ENCODE results near the gene PTBP3.
A peak's percentile ranks its signal among the peaks of the same experiment; 100 is the strongest.

The PTBP3 gene

DNA sequence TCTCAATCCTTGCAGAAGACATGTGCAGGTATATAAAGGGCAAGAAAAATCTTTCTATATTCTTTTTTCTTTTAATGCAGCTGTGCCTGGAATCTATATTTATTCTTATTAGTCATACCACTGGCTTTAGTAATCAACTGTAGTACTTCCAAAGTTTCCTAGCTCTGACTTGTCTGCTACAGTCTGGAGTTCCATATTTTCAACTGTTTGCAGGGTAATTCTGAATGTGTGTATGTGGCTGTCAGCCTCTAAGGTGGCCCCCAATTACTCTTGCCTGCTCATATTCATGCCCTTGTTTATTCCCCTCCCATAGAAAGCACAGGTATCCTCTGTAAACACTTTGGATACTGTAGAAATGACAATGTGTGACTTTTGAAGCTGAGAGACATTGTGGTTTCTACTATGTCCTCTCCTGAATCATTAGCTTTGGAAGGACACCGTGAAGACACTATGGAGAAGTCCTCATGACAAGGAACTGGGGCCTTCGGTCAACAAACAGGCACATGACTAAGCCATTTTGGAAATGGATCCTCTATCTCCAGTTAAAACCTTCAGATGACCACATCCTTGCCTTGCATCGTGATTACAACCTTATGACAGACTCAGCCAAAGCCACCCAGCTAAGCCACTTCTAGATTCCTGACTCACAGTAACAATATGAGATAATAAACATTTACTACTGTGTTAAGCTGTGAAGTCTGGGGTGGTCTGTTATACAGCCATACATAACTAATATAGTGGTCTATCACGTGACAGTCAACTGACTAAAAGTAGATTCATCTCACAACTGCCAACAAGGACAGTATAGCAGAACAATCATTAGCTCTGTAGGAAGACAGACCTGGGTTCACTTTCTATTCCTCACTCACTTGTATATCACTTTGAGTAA, 108.8 kb downstream of the PTBP3 start:
- no peak overlapping the region for H3K4me2 ChIP-seq (ENCODE audit: low read length, poor library complexity, severe bottlenecking)
- H2BK15ac ChIP-seq (ENCODE audit: low read depth, poor library complexity, severe bottlenecking), result no peak overlapping the region
- peak; percentile 41 for DNase-seq
- no peaks in the 10 kb centered on the region for H3K9me3 ChIP-seq (ENCODE audit: control insufficient read depth, low read length)
- peaks cover 3% of the 10 kb centered on the region for H3K4me1 ChIP-seq (ENCODE audit: control insufficient read depth, insufficient read depth, low read depth, low read length)
- 90% methylated on average over 4 of the region's 4 CpGs for WGBS
- no peak overlapping the region for H3K4ac ChIP-seq (ENCODE audit: low read depth in 1 of 2, low read length in 2 of 2)
- no peak overlapping the region for H2BK5ac ChIP-seq (ENCODE audit: low read depth, low read length, poor library complexity, severe bottlenecking)
- no peak overlapping the region for H2BK120ac ChIP-seq (ENCODE audit: low read depth, low read length)
- H3K14ac ChIP-seq (ENCODE audit: low read length in 2 of 2), result no peak overlapping the region
- no peak overlapping the region for H3K18ac ChIP-seq (ENCODE audit: low read depth in 1 of 2, low read length in 2 of 2)
- peak overlapping the region in 1 of 2 experiments; percentile 11 for H3K4me3 ChIP-seq (ENCODE audit: insufficient read depth in 1 of 2, low read depth in 1 of 2, low read length in 2 of 2)
- H3K9ac ChIP-seq (ENCODE audit: low read length), result peak overlapping the region; percentile 61
- H3K36me3 ChIP-seq (ENCODE audit: control insufficient read depth in 1 of 2, insufficient read depth in 2 of 2, low read depth in 1 of 2, low read length in 2 of 2), result peaks cover 7 to 85% of the 10 kb centered on the region in 2 experiments
- no peak overlapping the region for H4K91ac ChIP-seq (ENCODE audit: low read length)
- no peak overlapping the region for H2AK5ac ChIP-seq (ENCODE audit: low read length, severe bottlenecking)
- no peak overlapping the region for H2AFZ ChIP-seq (ENCODE audit: low read depth, low read length)
- peak overlapping the region; percentile 19 for H3K27ac ChIP-seq (ENCODE audit: low read length, poor library complexity, severe bottlenecking)
- no peaks in the 10 kb centered on the region for H3K27me3 ChIP-seq (ENCODE audit: control insufficient read depth in 1 of 2, insufficient read depth in 1 of 2, low read length in 2 of 2)
- H2BK12ac ChIP-seq (ENCODE audit: low read length in 2 of 2), result no peak overlapping the region
- H4K8ac ChIP-seq (ENCODE audit: low read length), result no peak overlapping the region
- peaks cover 19% of the 10 kb centered on the region for H3K79me1 ChIP-seq (replicated peaks; ENCODE audit: low read length, poor library complexity, severe bottlenecking)
- H3K23ac ChIP-seq (ENCODE audit: low read length in 2 of 2), result no peak overlapping the region

DNA sequence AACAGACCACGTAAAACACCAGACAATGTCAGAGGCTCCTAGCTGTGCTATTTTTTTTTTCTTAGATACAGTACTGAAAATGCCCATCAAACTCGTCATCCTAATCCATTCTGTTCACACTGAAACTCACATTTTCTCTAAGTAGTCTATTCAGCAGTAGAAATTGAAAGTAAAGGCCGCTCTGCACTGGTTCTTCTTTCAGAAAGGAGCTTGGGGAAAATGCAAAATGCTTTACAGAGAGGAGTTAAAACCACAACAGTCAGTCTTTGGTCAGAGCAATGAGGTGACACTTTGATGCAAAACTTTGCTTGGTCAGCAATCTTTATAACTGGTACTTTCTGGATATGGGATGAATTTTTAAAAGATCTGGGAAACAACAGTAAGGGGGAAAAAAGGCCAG, 114.5 kb downstream of the PTBP3 start:
- 99% methylated on average over 3 of the region's 3 CpGs for WGBS
- no peak overlapping the region for H3K14ac ChIP-seq (ENCODE audit: low read length in 2 of 2)

DNA sequence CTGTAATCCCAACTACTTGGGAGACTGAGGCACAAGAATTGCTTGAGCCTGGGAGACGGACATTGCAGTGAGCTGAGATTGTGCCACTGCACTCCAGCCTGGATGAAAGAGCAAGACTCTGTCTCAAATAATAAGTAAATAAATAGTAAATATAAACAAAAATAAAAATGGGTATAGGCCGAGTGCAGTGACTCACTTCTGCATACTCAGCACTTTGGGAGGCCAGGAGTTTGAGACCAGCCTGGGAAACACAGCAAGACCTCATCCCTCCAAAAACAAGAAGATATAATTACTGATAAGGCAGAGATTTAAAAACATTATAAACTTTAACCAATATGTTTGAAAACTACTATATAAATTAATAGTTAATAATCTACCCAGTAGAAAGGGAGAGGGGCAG, 120.5 kb downstream of the PTBP3 start:
- Histone ChIP-seq H4K91ac (ENCODE audit: low read length) (no peak overlapping the region), H3K14ac (ENCODE audit: low read length in 2 of 2) (no peak overlapping the region), H3K36me3 (ENCODE audit: control insufficient read depth in 1 of 2, insufficient read depth in 2 of 2, low read depth in 1 of 2, low read length in 2 of 2) (peaks cover 36 to 78% of the 10 kb centered on the region in 2 experiments), H3K4me2 (ENCODE audit: low read length, poor library complexity, severe bottlenecking) (no peak overlapping the region), H3K27me3 (ENCODE audit: control insufficient read depth in 1 of 2, insufficient read depth in 1 of 2, low read length in 2 of 2) (no peaks in the 10 kb centered on the region), H2AFZ (ENCODE audit: low read depth, low read length) (no peak overlapping the region), H2BK15ac (ENCODE audit: low read depth, poor library complexity, severe bottlenecking) (no peak overlapping the region), H3K27ac (ENCODE audit: low read length, poor library complexity, severe bottlenecking) (no peak overlapping the region), H2BK5ac (ENCODE audit: low read depth, low read length, poor library complexity, severe bottlenecking) (no peak overlapping the region), H2BK12ac (ENCODE audit: low read length in 2 of 2) (no peak overlapping the region), H3K4me1 (ENCODE audit: control insufficient read depth, insufficient read depth, low read depth, low read length) (no peaks in the 10 kb centered on the region), H4K8ac (ENCODE audit: low read length) (no peak overlapping the region), H3K9ac (ENCODE audit: low read length) (no peak overlapping the region), H2BK120ac (ENCODE audit: low read depth, low read length) (no peak overlapping the region), H3K18ac (ENCODE audit: low read depth in 1 of 2, low read length in 2 of 2) (no peak overlapping the region), H3K79me1 (replicated peaks; ENCODE audit: low read length, poor library complexity, severe bottlenecking) (peaks cover 22% of the 10 kb centered on the region), H3K4ac (ENCODE audit: low read depth in 1 of 2, low read length in 2 of 2) (no peak overlapping the region), H3K23ac (ENCODE audit: low read length in 2 of 2) (no peak overlapping the region), H2AK5ac (ENCODE audit: low read length, severe bottlenecking) (no peak overlapping the region), H3K4me3 (ENCODE audit: insufficient read depth in 1 of 2, low read depth in 1 of 2, low read length in 2 of 2) (no peak overlapping the region), H3K9me3 (ENCODE audit: control insufficient read depth, low read length) (peaks cover 10% of the 10 kb centered on the region)
- 100% methylated on average over 1 of the region's 2 CpGs for WGBS
- DNase-seq, result no peak

More for the DNA sequence above, 114.5 kb downstream of the PTBP3 start:
- Histone ChIP-seq H4K8ac (ENCODE audit: low read length) (no peak overlapping the region), H3K27ac (ENCODE audit: low read length, poor library complexity, severe bottlenecking) (no peak overlapping the region), H3K4me3 (ENCODE audit: insufficient read depth in 1 of 2, low read depth in 1 of 2, low read length in 2 of 2) (no peak overlapping the region), H2BK15ac (ENCODE audit: low read depth, poor library complexity, severe bottlenecking) (no peak overlapping the region), H3K18ac (ENCODE audit: low read depth in 1 of 2, low read length in 2 of 2) (no peak overlapping the region), H3K4me1 (ENCODE audit: control insufficient read depth, insufficient read depth, low read depth, low read length) (no peaks in the 10 kb centered on the region), H3K4ac (ENCODE audit: low read depth in 1 of 2, low read length in 2 of 2) (no peak overlapping the region), H3K4me2 (ENCODE audit: low read length, poor library complexity, severe bottlenecking) (no peak overlapping the region), H2BK5ac (ENCODE audit: low read depth, low read length, poor library complexity, severe bottlenecking) (no peak overlapping the region), H2BK12ac (ENCODE audit: low read length in 2 of 2) (no peak overlapping the region), H2AFZ (ENCODE audit: low read depth, low read length) (no peak overlapping the region), H4K91ac (ENCODE audit: low read length) (no peak overlapping the region), H3K27me3 (ENCODE audit: control insufficient read depth in 1 of 2, insufficient read depth in 1 of 2, low read length in 2 of 2) (no peaks in the 10 kb centered on the region), H2AK5ac (ENCODE audit: low read length, severe bottlenecking) (no peak overlapping the region), H3K23ac (ENCODE audit: low read length in 2 of 2) (no peak overlapping the region), H3K36me3 (ENCODE audit: control insufficient read depth in 1 of 2, insufficient read depth in 2 of 2, low read depth in 1 of 2, low read length in 2 of 2) (peaks cover 15 to 89% of the 10 kb centered on the region in 2 experiments), H3K9me3 (ENCODE audit: control insufficient read depth, low read length) (no peaks in the 10 kb centered on the region), H3K9ac (ENCODE audit: low read length) (no peak overlapping the region), H3K79me1 (replicated peaks; ENCODE audit: low read length, poor library complexity, severe bottlenecking) (peaks cover 18% of the 10 kb centered on the region), H2BK120ac (ENCODE audit: low read depth, low read length) (no peak overlapping the region)
- DNase-seq, result no peak

DNA sequence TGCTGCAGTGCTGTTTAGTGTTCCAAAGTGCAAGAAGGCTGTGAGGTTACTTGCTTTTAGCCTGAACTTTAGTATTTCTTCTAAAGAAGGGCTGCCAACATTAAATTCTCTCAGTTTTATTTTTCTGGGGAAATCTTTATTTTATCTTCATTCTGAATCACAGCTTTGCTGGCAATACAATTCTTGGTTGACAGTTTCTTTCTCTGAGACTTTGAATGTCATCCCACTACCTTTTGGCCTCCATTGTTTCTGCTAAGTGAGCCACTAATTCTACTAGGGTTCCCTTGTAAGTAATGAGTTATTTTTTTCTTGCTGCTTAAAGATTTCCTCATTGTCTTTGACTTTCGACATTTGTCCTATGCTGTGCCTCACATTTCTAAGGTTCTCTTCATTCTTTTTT, 126.0 kb downstream of the PTBP3 start:
- H3K36me3 ChIP-seq (ENCODE audit: control insufficient read depth in 1 of 2, insufficient read depth in 2 of 2, low read depth in 1 of 2, low read length in 2 of 2), result peaks cover 24 to 58% of the 10 kb centered on the region in 2 experiments
- no peak overlapping the region for H3K9ac ChIP-seq (ENCODE audit: low read length)
- no peak overlapping the region for H2BK15ac ChIP-seq (ENCODE audit: low read depth, poor library complexity, severe bottlenecking)
- no peak overlapping the region for H2BK120ac ChIP-seq (ENCODE audit: low read depth, low read length)
- H2BK5ac ChIP-seq (ENCODE audit: low read depth, low read length, poor library complexity, severe bottlenecking), result no peak overlapping the region
- H3K9me3 ChIP-seq (ENCODE audit: control insufficient read depth, low read length), result peaks cover 25% of the 10 kb centered on the region
- peaks cover 8% of the 10 kb centered on the region for H3K79me1 ChIP-seq (replicated peaks; ENCODE audit: low read length, poor library complexity, severe bottlenecking)
- H3K4me1 ChIP-seq (ENCODE audit: control insufficient read depth, insufficient read depth, low read depth, low read length), result peaks cover 5% of the 10 kb centered on the region
- no peak overlapping the region for H4K8ac ChIP-seq (ENCODE audit: low read length)
- H3K4me3 ChIP-seq (ENCODE audit: insufficient read depth in 1 of 2, low read depth in 1 of 2, low read length in 2 of 2), result no peak overlapping the region
- H3K4ac ChIP-seq (ENCODE audit: low read depth in 1 of 2, low read length in 2 of 2), result no peak overlapping the region
- H3K18ac ChIP-seq (ENCODE audit: low read depth in 1 of 2, low read length in 2 of 2), result no peak overlapping the region
- H4K91ac ChIP-seq (ENCODE audit: low read length), result no peak overlapping the region
- DNase-seq, result no peak
- no peak overlapping the region for H3K4me2 ChIP-seq (ENCODE audit: low read length, poor library complexity, severe bottlenecking)
- no CpG with 5 or more reads among the region's 1 CpG for WGBS
- no peak overlapping the region for H2AK5ac ChIP-seq (ENCODE audit: low read length, severe bottlenecking)
- H2AFZ ChIP-seq (ENCODE audit: low read depth, low read length), result no peak overlapping the region
- no peak overlapping the region for H3K27ac ChIP-seq (ENCODE audit: low read length, poor library complexity, severe bottlenecking)
- no peak overlapping the region for H3K23ac ChIP-seq (ENCODE audit: low read length in 2 of 2)
- no peak overlapping the region for H3K14ac ChIP-seq (ENCODE audit: low read length in 2 of 2)
- no peak overlapping the region for H2BK12ac ChIP-seq (ENCODE audit: low read length in 2 of 2)
- no peaks in the 10 kb centered on the region for H3K27me3 ChIP-seq (ENCODE audit: control insufficient read depth in 1 of 2, insufficient read depth in 1 of 2, low read length in 2 of 2)
